K562 (cell line): ENCODE measurements around the gene SPATS2L. TPM values are rescaled to one million over a fixed set of nuclear protein-coding genes. Genes with fewer than 3 reads are reported as not detected.

Experiments used
- CEBPB ChIP-seq: fragments of 450-650 bp; IDR thresholded peaks from 2 replicates; pipeline ENCODE4 v1.6.1; 2016; ENCODE audit warnings: missing genetic modification characterization, missing compliant biosample characterization
- E2F5 ChIP-seq: sonication (generic); formaldehyde crosslinking; IDR thresholded peaks from 2 replicates; pipeline ENCODE4 v1.8.0; 2022; ENCODE audit warnings: mild to moderate bottlenecking, missing genetic modification reagents
- ETS2 ChIP-seq: IDR thresholded peaks from 2 replicates; pipeline ENCODE4 v1.6.1; 2016; ENCODE audit warnings: borderline replicate concordance, missing genetic modification characterization, mild to moderate bottlenecking, moderate library complexity, missing compliant biosample characterization; ENCODE audit not compliant: poor library complexity, severe bottlenecking
- FOS ChIP-seq: IDR thresholded peaks from 3 replicates; pipeline ENCODE4 v1.6.1; 2011; ENCODE audit not compliant: insufficient read length; ENCODE audit errors: extremely low read depth
- FOXM1 ChIP-seq, 2 experiments: fragments of 450-650 bp in 1 of 2; sonication (generic) in 1 of 2; formaldehyde crosslinking in 1 of 2; IDR thresholded peaks; 2 replicates each; pipeline versions ENCODE4 v1.6.1 to v1.9.0; 2017 to 2022; ENCODE audit warnings: low read depth in 2 of 2, mild to moderate bottlenecking in 2 of 2, missing genetic modification reagents in 1 of 2, moderate library complexity in 1 of 2
- HBP1 ChIP-seq: fragments of 450-650 bp; formaldehyde crosslinking; IDR thresholded peaks from 2 replicates; pipeline ENCODE4 v1.4.0; 2022; ENCODE audit warnings: missing genetic modification characterization
- HEY1 ChIP-seq: fragments of 250-450 bp; sonication (Bioruptor Pico); IDR thresholded peaks from 2 replicates; pipeline ENCODE4 v1.5.0; 2020; ENCODE audit warnings: mild to moderate bottlenecking, moderate library complexity, borderline replicate concordance
- JUND ChIP-seq, 2 experiments: IDR thresholded peaks; 2 replicates in 1 of 2; 3 replicates in 1 of 2; pipeline ENCODE4 v1.6.1; 2011; ENCODE audit warnings: borderline replicate concordance in 2 of 2, low read depth in 2 of 2, low read length in 2 of 2, improper control_type of control experiment in 1 of 2, missing biosample characterization in 1 of 2, missing genetic modification characterization in 1 of 2, missing genetic modification reagents in 1 of 2
- SMARCB1 ChIP-seq: IDR thresholded peaks from 2 replicates; pipeline ENCODE4 v1.6.1; 2011; ENCODE audit warnings: improper control_type of control experiment, low read depth; ENCODE audit not compliant: insufficient read length
- ZNF197 ChIP-seq: fragments of 200-800 bp; sonication (Bioruptor generic); IDR thresholded peaks from 2 replicates; pipeline ENCODE4 v1.6.1; 2016; ENCODE audit warnings: low read depth, missing genetic modification characterization, missing compliant biosample characterization
- ZNF644 ChIP-seq: fragments of 200-800 bp; sonication (Bioruptor generic); IDR thresholded peaks from 2 replicates; pipeline ENCODE4 v1.6.1; 2016; ENCODE audit warnings: low read depth, missing genetic modification characterization, missing compliant biosample characterization
- ZNF764 ChIP-seq: fragments of 250-450 bp; sonication (Bioruptor Pico); IDR thresholded peaks from 2 replicates; pipeline ENCODE4 v1.4.0; 2020; ENCODE audit warnings: low read depth, mild to moderate bottlenecking, moderate library complexity
- polyA plus RNA-seq, 8 experiments: library from polyadenylated mRNA; depleted of rRNA in 4 of 8; stranded (reverse) in 5 of 8; unstranded in 3 of 8; fragments of >200 nt; fragmentation: Nextera tagmentation in 2 of 8; fragmentation: Illumina TruSeq in 1 of 8; extraction: Ambion mirVana in 2 of 8; extraction: Trizol in 1 of 8; gene quantifications; 2 replicates each; pipeline versions ENCODE4 v1.2.1 to v1.2.3, GENCODE V29; 2011 to 2014; ENCODE audit warnings: inconsistent platforms in 1 of 8, missing spikeins in 1 of 8
- total RNA-seq, 7 experiments: library from RNA; depleted of rRNA in 6 of 7; stranded (reverse); fragments of >200 nt in 6 of 7; fragmentation: Illumina TruSeq in 2 of 7; extraction: Trizol in 2 of 7; gene quantifications; 2 replicates each; pipeline versions ENCODE4 v1.2.1 to v1.2.3, GENCODE V29; 2011 to 2021; ENCODE audit warnings: low replicate concordance in 1 of 7
- TF ChIP-seq, protein P1 (sequence below): fragments of 450-650 bp; IDR thresholded peaks from 2 replicates; pipeline ENCODE4 v1.6.1; 2016; ENCODE audit warnings: mild to moderate bottlenecking
- TF ChIP-seq, protein P2 (sequence below): sonication (generic); formaldehyde crosslinking; IDR thresholded peaks from 2 replicates; pipeline ENCODE4 v1.8.0; 2022; ENCODE audit warnings: mild to moderate bottlenecking, missing genetic modification reagents, borderline replicate concordance

Gene SPATS2L
- total and polyA plus RNA-seq, 9 of the 15 experiments (the other 6 are each of a cell fraction or from before 2014, with no cell fraction given), result 11.3 to 41.5 (median 24.9) TPM

GRCh38 chr2:200306196-200306930 lies at the start of gene SPATS2L (continued):
- TF ChIP-seq HBP1 (CRISPR knock-in tag) (no peak), HEY1 (CRISPR knock-in tag) (no peak), FOS (no peak), JUND (IDR thresholded peaks at IDR 0.05; ENCODE audit: borderline replicate concordance, low read depth, low read length) (no peak), JUND (tag; IDR thresholded peaks at IDR 0.05; ENCODE audit: borderline replicate concordance, low read depth, low read length) (no peak), CEBPB (tag) (no peak), ZNF644 (tag) (no peak), E2F5 (CRISPR knock-in tag) (no peak), ZNF197 (no peak), ZNF764 (CRISPR knock-in tag) (no peak), FOXM1 (IDR thresholded peaks at IDR 0.05; ENCODE audit: low read depth) (no peak), FOXM1 (CRISPR knock-in tag; IDR thresholded peaks at IDR 0.05; ENCODE audit: low read depth) (no peak), ETS2 (tag) (no peak), SMARCB1 (no peak)
- TF ChIP-seq, protein P1, sequence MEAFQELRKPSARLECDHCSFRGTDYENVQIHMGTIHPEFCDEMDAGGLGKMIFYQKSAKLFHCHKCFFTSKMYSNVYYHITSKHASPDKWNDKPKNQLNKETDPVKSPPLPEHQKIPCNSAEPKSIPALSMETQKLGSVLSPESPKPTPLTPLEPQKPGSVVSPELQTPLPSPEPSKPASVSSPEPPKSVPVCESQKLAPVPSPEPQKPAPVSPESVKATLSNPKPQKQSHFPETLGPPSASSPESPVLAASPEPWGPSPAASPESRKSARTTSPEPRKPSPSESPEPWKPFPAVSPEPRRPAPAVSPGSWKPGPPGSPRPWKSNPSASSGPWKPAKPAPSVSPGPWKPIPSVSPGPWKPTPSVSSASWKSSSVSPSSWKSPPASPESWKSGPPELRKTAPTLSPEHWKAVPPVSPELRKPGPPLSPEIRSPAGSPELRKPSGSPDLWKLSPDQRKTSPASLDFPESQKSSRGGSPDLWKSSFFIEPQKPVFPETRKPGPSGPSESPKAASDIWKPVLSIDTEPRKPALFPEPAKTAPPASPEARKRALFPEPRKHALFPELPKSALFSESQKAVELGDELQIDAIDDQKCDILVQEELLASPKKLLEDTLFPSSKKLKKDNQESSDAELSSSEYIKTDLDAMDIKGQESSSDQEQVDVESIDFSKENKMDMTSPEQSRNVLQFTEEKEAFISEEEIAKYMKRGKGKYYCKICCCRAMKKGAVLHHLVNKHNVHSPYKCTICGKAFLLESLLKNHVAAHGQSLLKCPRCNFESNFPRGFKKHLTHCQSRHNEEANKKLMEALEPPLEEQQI, result no peak
- TF ChIP-seq, protein P2, sequence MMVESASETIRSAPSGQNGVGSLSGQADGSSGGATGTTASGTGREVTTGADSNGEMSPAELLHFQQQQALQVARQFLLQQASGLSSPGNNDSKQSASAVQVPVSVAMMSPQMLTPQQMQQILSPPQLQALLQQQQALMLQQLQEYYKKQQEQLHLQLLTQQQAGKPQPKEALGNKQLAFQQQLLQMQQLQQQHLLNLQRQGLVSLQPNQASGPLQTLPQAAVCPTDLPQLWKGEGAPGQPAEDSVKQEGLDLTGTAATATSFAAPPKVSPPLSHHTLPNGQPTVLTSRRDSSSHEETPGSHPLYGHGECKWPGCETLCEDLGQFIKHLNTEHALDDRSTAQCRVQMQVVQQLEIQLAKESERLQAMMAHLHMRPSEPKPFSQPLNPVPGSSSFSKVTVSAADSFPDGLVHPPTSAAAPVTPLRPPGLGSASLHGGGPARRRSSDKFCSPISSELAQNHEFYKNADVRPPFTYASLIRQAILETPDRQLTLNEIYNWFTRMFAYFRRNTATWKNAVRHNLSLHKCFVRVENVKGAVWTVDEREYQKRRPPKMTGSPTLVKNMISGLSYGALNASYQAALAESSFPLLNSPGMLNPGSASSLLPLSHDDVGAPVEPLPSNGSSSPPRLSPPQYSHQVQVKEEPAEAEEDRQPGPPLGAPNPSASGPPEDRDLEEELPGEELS (CRISPR knock-in tag), result no peak
